ENCODE results near the gene TNS3. TPM values are rescaled to one million over a fixed set of nuclear protein-coding genes. Genes with fewer than 3 reads are reported as not detected.

Gene TNS3
- total and polyA plus RNA-seq, 7 donors, result 17.4 to 43.8 (median 28.8) TPM

GRCh38 chr7:47350425-47350824 lies 231.5 kb downstream of the TNS3 start:
- Histone ChIP-seq H3K27ac (no peak overlapping the region), H3K4me1 (no peaks in the 10 kb centered on the region), H3K27me3 (no peaks in the 10 kb centered on the region), H3K36me3 (no peaks in the 10 kb centered on the region), H3K4me3 (no peak overlapping the region), H3K9me3 (no peaks in the 10 kb centered on the region)
- 86 to 90% methylated on average over 5 of the region's 5 CpGs for WGBS, 2 donors
- no peak for DNase-seq
- intact Hi-C loops (cut with DNase I), result no loop called here
- TF ChIP-seq POLR2AphosphoS5 (IDR thresholded peaks at IDR 0.05) (no peak), EP300 (IDR thresholded peaks at IDR 0.05) (no peak), CTCF (IDR thresholded peaks at IDR 0.05) (no peak), POLR2A (IDR thresholded peaks at IDR 0.05) (no peak)

- peaks cover 0 to 4% (median 0%) of the 10 kb centered on the region in 4 donors for H3K36me3 ChIP-seq
- DNase-seq, result no peak
- no peaks in the 10 kb centered on the region for H3K27me3 ChIP-seq
- H3K4me1 ChIP-seq, result no peaks in the 10 kb centered on the region
- H3K4me3 ChIP-seq, result no peak overlapping the region
- no peaks in the 10 kb centered on the region for H3K9me3 ChIP-seq
- intact Hi-C loops (cut with DNase I), result no loop called here
- no peak overlapping the region for H3K27ac ChIP-seq
- TF ChIP-seq EP300 (IDR thresholded peaks at IDR 0.05) (no peak), POLR2A (IDR thresholded peaks at IDR 0.05) (no peak), POLR2AphosphoS5 (IDR thresholded peaks at IDR 0.05) (no peak), CTCF (IDR thresholded peaks at IDR 0.05) (no peak)
- 90 to 93% methylated on average over 7 of the region's 7 CpGs for WGBS, 2 donors
Measured at GRCh38 chr7:47349401-47349800, 232.5 kb downstream of the TNS3 start.

- intact Hi-C loops (cut with DNase I), result no loop called here
- Histone ChIP-seq H3K36me3 (peaks cover 0 to 13% (median 0%) of the 10 kb centered on the region in 4 donors), H3K9me3 (no peaks in the 10 kb centered on the region), H3K4me1 (no peaks in the 10 kb centered on the region), H3K4me3 (no peak overlapping the region), H3K27ac (no peak overlapping the region), H3K27me3 (no peaks in the 10 kb centered on the region)
- 91 to 93% methylated on average over 6 of the region's 6 CpGs for WGBS, 2 donors
- TF ChIP-seq POLR2AphosphoS5 (IDR thresholded peaks at IDR 0.05) (no peak), POLR2A (IDR thresholded peaks at IDR 0.05) (no peak), EP300 (IDR thresholded peaks at IDR 0.05) (no peak), CTCF (IDR thresholded peaks at IDR 0.05) (no peak)
- no peak for DNase-seq
Measured at GRCh38 chr7:47347816-47348385, 234.0 kb downstream of the TNS3 start.

- Histone ChIP-seq H3K9me3 (no peaks in the 10 kb centered on the region), H3K4me1 (no peaks in the 10 kb centered on the region), H3K4me3 (no peak overlapping the region), H3K27ac (no peak overlapping the region), H3K27me3 (no peaks in the 10 kb centered on the region), H3K36me3 (peaks cover 0 to 13% (median 0%) of the 10 kb centered on the region in 4 donors)
- no peak for DNase-seq
- TF ChIP-seq POLR2AphosphoS5 (IDR thresholded peaks at IDR 0.05) (no peak), EP300 (IDR thresholded peaks at IDR 0.05) (no peak), POLR2A (IDR thresholded peaks at IDR 0.05) (no peak), CTCF (IDR thresholded peaks at IDR 0.05) (no peak)
- intact Hi-C loops (cut with DNase I), result no loop called here
- 91 to 92% methylated on average over 6 of the region's 6 CpGs for WGBS, 2 donors
Measured at GRCh38 chr7:47347346-47347745, 234.6 kb downstream of the TNS3 start.

- DNase-seq, result no peak
- WGBS, 2 donors, result 95 to 96% methylated on average over 7 of the region's 7 CpGs
Measured at GRCh38 chr7:47346377-47346914, 235.5 kb downstream of the TNS3 start.

More at GRCh38 chr7:47346377-47346914, 235.5 kb downstream of the TNS3 start:
- TF ChIP-seq EP300 (IDR thresholded peaks at IDR 0.05) (no peak), CTCF (IDR thresholded peaks at IDR 0.05) (no peak), POLR2AphosphoS5 (IDR thresholded peaks at IDR 0.05) (no peak), POLR2A (IDR thresholded peaks at IDR 0.05) (no peak)
- H3K36me3 ChIP-seq, result peaks cover 0 to 13% (median 0%) of the 10 kb centered on the region in 4 donors
- H3K4me1 ChIP-seq, result no peaks in the 10 kb centered on the region
- no peak overlapping the region for H3K4me3 ChIP-seq
- no peaks in the 10 kb centered on the region for H3K9me3 ChIP-seq
- intact Hi-C loops (cut with DNase I), result no loop called here
- no peaks in the 10 kb centered on the region for H3K27me3 ChIP-seq
- no peak overlapping the region for H3K27ac ChIP-seq
